Hepatocyte (in vitro differentiated cells): ENCODE data around the gene KBTBD13.

ENCODE experiments used
- EZH2 ChIP-seq: fragments of 200-600 bp; sonication (generic); IDR thresholded peaks from 2 replicates; pipeline ENCODE4 v1.6.1; 2016; ENCODE audit warnings: antibody characterized with exemption, mild to moderate bottlenecking, borderline replicate concordance
- TF ChIP-seq, protein P1 (sequence below): fragments of 200-600 bp; sonication (generic); IDR thresholded peaks from 2 replicates; pipeline ENCODE4 v1.5.1; 2016; ENCODE audit warnings: antibody characterized with exemption, mild to moderate bottlenecking; ENCODE audit not compliant: poor library complexity

DNA sequence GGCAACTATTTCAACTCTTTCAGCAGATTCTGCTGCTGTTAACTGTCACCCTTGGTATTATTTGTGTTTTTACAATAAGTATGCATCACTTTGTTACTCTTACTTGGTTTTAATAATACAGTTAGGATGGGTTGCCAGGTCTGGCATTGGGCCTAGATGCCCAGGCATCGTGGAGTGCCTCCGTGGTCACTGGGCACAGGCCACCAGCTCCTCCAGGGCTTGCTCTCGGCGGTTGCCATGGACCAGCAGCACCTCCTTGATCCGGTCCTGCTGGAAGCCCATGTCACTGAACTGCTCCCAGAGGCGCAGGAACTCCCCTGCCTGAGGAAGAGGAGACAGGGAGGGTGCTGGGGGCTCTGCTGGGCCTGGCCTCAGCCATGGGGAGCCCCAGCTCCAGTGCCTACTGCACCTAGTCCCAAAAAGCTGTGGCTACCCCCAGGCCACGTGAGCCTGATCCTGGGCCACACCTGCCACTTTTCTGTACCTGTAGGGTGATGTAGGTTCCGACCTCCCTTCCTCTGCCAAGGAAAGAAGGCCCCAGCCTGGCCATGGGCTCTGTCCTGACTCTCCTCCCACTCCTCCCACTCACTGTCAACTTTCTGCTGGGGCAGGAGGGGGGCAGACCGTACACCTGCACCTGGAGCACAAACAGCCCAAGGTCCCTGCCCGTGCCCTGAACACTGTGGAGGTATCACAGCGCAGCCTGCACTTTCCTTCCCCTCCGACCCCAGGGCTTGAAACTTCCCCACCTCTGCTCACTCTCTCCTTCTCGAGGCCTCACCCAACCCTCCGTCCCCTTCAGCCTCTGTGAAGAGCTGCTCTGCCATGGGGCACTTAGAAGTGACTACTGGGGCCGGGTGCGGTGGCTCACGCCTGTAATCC is 16.6 kb downstream of the KBTBD13 start:
- TF ChIP-seq, protein P1, sequence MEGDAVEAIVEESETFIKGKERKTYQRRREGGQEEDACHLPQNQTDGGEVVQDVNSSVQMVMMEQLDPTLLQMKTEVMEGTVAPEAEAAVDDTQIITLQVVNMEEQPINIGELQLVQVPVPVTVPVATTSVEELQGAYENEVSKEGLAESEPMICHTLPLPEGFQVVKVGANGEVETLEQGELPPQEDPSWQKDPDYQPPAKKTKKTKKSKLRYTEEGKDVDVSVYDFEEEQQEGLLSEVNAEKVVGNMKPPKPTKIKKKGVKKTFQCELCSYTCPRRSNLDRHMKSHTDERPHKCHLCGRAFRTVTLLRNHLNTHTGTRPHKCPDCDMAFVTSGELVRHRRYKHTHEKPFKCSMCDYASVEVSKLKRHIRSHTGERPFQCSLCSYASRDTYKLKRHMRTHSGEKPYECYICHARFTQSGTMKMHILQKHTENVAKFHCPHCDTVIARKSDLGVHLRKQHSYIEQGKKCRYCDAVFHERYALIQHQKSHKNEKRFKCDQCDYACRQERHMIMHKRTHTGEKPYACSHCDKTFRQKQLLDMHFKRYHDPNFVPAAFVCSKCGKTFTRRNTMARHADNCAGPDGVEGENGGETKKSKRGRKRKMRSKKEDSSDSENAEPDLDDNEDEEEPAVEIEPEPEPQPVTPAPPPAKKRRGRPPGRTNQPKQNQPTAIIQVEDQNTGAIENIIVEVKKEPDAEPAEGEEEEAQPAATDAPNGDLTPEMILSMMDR, result no peak
- no peak for TF ChIP-seq EZH2
